ENCODE data around the gene CCL17.

- no peak for TF ChIP-seq CTCF (IDR thresholded peaks at IDR 0.05)
- TF ChIP-seq POLR2AphosphoS5 (IDR thresholded peaks at IDR 0.05) = no peak
- no peak for TF ChIP-seq POLR2A (IDR thresholded peaks at IDR 0.05)
- TF ChIP-seq EP300 (IDR thresholded peaks at IDR 0.05) = no peak
Measured at GRCh38 chr16:57376313-57376818, 28.2 kb upstream of the CCL17 start.

Measured in suprapubic skin (tissue), 4 donors.